K562 (cell line): ENCODE measurements around the gene ZBTB32. TPM values are rescaled to one million over a fixed set of nuclear protein-coding genes. Genes with fewer than 3 reads are reported as not detected.

Experiments
- HDAC1 ChIP-seq, 2 experiments: fragments of 450-650 bp; IDR thresholded peaks; 2 replicates each; pipeline ENCODE4 v1.6.1; 2016 to 2017; ENCODE audit warnings: inconsistent platforms in 1 of 2, mild to moderate bottlenecking in 1 of 2, moderate library complexity in 1 of 2
- KDM5B ChIP-seq: fragments of 200-600 bp; sonication (generic); IDR thresholded peaks from 2 replicates; pipeline ENCODE4 v1.6.1; 2012; ENCODE audit warnings: low read depth, mild to moderate bottlenecking, moderate library complexity, low read length, control low read depth, inconsistent platforms; ENCODE audit not compliant: insufficient replicate concordance
- POLR2A ChIP-seq: fragments of 450-650 bp; conservative IDR thresholded peaks from 2 replicates; pipeline ENCODE4 v1.6.1; 2016
- ZNF239 ChIP-seq: fragments of 250-450 bp; sonication (Bioruptor Pico); IDR thresholded peaks from 2 replicates; pipeline ENCODE4 v1.4.0; 2020; ENCODE audit warnings: mild to moderate bottlenecking
- polyA plus RNA-seq, 8 experiments: library from polyadenylated mRNA; depleted of rRNA in 4 of 8; stranded (reverse) in 5 of 8; unstranded in 3 of 8; fragments of >200 nt; fragmentation: Nextera tagmentation in 2 of 8; fragmentation: Illumina TruSeq in 1 of 8; extraction: Ambion mirVana in 2 of 8; extraction: Trizol in 1 of 8; gene quantifications; 2 replicates each; pipeline versions ENCODE4 v1.2.1 to v1.2.3, GENCODE V29; 2011 to 2014; ENCODE audit warnings: inconsistent platforms in 1 of 8, missing spikeins in 1 of 8
- total RNA-seq, 7 experiments: library from RNA; depleted of rRNA in 6 of 7; stranded (reverse); fragments of >200 nt in 6 of 7; fragmentation: Illumina TruSeq in 2 of 7; extraction: Trizol in 2 of 7; gene quantifications; 2 replicates each; pipeline versions ENCODE4 v1.2.1 to v1.2.3, GENCODE V29; 2011 to 2021; ENCODE audit warnings: low replicate concordance in 1 of 7
- TF ChIP-seq, protein P1 (sequence below), 2 experiments: fragments of 450-650 bp; IDR thresholded peaks; 2 replicates each; pipeline ENCODE4 v1.6.1; 2016; ENCODE audit warnings: mild to moderate bottlenecking in 2 of 2, borderline replicate concordance in 1 of 2, low read depth in 1 of 2, moderate library complexity in 1 of 2

Gene ZBTB32
- total and polyA plus RNA-seq, 9 of the 15 experiments (the other 6 are each of a cell fraction or from before 2014, with no cell fraction given) = 0.20 TPM; not detected in 8

DNA sequence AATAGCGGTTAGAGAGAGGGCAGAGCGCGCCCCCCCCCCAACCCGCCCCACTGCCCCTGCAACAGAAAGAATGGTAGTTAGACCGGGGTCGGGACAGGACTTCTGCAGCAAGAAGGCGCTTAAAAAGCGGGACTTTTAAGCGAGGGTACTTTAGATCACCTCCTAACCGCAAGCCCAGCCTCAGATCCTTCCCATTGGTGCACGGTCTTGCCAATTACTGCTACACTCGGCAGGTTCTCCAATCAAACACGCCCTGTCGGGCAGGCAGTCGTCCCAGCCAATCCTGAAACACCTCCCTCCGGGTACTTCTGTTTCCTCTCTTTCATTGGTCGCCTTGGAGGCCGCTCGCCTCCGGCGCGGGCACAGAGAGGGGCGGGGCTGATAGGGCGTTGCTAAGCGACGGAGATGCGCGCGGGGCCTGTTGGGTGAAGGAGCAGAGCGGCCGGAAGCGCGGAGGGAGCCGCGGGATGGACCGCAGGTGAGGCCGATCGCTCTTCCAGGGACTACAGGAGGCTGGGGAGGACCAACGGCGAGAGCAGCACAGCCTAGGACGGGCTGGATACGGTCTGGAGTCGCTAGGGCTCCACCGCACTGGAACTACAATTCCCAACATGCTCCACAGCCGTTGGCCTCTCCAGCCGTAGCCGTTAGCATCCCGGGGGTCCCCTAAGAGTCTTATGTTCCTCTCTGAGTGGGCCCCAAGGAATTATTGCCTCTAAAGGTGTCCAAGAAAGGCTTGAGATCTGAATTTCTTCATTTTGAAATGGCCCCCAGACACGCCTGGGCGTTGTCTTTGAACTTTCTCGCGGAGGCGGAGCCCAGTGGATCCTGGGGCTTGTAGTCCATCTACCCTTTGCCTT is 53.6 kb downstream of the ZBTB32 start, which contains the start of gene PROSER3 (continued):
- TF ChIP-seq, protein P1, sequence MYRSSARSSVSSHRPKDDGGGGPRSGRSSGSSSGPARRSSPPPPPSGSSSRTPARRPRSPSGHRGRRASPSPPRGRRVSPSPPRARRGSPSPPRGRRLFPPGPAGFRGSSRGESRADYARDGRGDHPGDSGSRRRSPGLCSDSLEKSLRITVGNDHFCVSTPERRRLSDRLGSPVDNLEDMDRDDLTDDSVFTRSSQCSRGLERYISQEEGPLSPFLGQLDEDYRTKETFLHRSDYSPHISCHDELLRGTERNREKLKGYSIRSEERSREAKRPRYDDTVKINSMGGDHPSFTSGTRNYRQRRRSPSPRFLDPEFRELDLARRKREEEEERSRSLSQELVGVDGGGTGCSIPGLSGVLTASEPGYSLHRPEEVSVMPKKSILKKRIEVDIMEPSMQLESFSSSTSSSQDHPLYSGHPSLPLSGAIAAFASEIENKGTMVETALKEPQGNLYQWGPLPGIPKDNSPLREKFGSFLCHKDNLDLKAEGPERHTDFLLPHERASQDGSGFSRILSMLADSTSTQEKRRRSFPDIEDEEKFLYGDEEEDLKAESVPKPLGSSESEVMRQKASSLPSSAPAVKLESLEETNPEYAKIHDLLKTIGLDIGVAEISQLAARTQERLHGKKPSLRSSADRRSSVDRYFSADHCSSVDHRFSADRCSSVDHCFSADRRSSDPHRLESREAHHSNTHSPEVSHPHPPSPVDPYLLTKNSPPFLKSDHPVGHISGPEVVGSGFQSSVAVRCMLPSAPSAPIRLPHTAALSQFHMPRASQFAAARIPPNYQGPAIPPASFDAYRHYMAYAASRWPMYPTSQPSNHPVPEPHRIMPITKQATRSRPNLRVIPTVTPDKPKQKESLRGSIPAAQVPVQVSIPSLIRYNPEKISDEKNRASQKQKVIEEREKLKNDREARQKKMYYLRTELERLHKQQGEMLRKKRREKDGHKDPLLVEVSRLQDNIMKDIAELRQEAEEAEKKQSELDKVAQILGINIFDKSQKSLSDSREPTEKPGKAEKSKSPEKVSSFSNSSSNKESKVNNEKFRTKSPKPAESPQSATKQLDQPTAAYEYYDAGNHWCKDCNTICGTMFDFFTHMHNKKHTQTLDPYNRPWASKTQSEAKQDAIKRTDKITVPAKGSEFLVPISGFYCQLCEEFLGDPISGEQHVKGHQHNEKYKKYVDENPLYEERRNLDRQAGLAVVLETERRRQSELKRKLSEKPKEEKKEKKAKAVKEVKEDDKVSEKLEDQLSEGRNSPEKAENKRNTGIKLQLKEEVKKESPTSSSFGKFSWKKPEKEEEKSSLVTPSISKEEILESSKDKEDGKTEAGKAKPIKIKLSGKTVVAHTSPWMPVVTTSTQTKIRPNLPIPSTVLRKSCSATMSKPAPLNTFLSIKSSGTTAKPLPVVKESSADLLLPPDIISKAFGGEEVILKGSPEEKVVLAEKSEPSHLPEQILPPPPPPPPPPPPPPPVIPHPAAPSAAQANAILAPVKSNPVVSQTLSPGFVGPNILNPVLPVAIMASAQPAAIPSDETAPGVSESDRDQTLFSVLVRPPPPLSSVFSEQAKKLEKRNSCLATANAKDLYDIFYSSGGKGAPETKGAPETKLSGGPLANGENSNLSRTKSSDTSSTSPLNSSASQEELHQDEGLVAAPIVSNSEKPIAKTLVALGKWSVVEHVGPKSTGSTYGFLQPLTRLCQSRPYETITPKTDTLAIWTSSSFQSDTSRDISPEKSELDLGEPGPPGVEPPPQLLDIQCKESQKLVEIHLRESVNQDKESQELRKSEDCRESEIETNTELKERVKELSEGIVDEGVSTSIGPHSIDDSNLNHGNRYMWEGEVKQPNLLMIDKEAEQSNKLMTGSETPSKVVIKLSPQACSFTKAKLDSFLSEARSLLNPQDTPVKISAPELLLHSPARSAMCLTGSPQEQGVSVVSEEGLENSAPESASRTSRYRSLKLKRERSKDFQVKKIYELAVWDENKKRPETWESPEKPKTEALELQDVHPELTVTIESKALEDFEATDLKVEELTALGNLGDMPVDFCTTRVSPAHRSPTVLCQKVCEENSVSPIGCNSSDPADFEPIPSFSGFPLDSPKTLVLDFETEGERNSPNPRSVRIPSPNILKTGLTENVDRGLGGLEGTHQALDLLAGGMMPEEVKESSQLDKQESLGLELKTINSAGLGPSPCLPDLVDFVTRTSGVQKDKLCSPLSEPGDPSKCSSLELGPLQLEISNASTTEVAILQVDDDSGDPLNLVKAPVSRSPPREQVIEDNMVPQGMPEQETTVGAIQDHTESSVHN (IDR thresholded peaks at IDR 0.05; ENCODE audit: borderline replicate concordance in 1 of 2, low read depth in 1 of 2) = no peak
- peak in 1 of 2 experiments; percentile 10; a peak in 1 of 4 replicates for TF ChIP-seq HDAC1 (IDR thresholded peaks at IDR 0.05)
- TF ChIP-seq POLR2A = peak; percentile 88
- no peak for TF ChIP-seq ZNF239 (CRISPR knock-in tag)
- peak; percentile 55 for TF ChIP-seq KDM5B
- TF ChIP-seq, all 486 proteins: peak for 139
